GM12873 (cell line): Measurements from ENCODE around the gene SSH2.

ENCODE experiments used
- CTCF ChIP-seq: IDR thresholded peaks from 2 replicates; pipeline ENCODE4 v1.5.1; 2012; ENCODE audit warnings: low read depth, mild to moderate bottlenecking, moderate library complexity, low read length, control low read depth; ENCODE audit not compliant: insufficient read depth; ENCODE audit errors: missing control alignments

The SSH2 gene

GRCh38 chr17:29906969-29907368, 23.1 kb downstream of the SSH2 start:
- TF ChIP-seq CTCF: no peak

GRCh38 chr17:29905879-29906167, 24.2 kb downstream of the SSH2 start:
- no peak for TF ChIP-seq CTCF

GRCh38 chr17:29905086-29905878, 24.7 kb downstream of the SSH2 start:
- no peak for TF ChIP-seq CTCF

GRCh38 chr17:29903471-29903870, 26.6 kb downstream of the SSH2 start:
- TF ChIP-seq CTCF: no peak

GRCh38 chr17:29892201-29892600, 37.8 kb downstream of the SSH2 start:
- no peak for TF ChIP-seq CTCF

GRCh38 chr17:29891131-29891530, 38.9 kb downstream of the SSH2 start:
- no peak for TF ChIP-seq CTCF

GRCh38 chr17:29885031-29885640, 44.9 kb downstream of the SSH2 start:
- no peak for TF ChIP-seq CTCF
